DOHH2 (cell line): ENCODE results near the gene REXO1.

Source experiments
- H3F3A ChIP-seq: fragments of 200-600 bp; sonication (generic), shearing (Covaris generic); 2 replicates; pipeline ENCODE4 v1.6.0; 2016; ENCODE audit warnings: antibody characterized with exemption, mild to moderate bottlenecking; ENCODE audit not compliant: control insufficient read depth, insufficient read depth
- H3K27ac ChIP-seq: fragments of 200-600 bp; sonication (generic); 2 replicates; pipeline ENCODE4 v1.5.1; 2014; ENCODE audit warnings: low read depth, mild to moderate bottlenecking, low read length, moderate library complexity
- H3K27me3 ChIP-seq: fragments of 200-600 bp; sonication (generic); 2 replicates; pipeline ENCODE4 v1.6.1; 2014; ENCODE audit warnings: mild to moderate bottlenecking, low read length, mixed read lengths; ENCODE audit not compliant: control insufficient read depth
- H3K36me3 ChIP-seq: fragments of 200-600 bp; sonication (generic); 2 replicates; pipeline ENCODE4 v1.6.1; 2014; ENCODE audit warnings: mild to moderate bottlenecking, low read length, moderate library complexity, mixed read lengths; ENCODE audit not compliant: control insufficient read depth
- H3K4me1 ChIP-seq: fragments of 200-600 bp; sonication (generic); 2 replicates; pipeline ENCODE4 v1.6.1; 2014; ENCODE audit warnings: mild to moderate bottlenecking, low read length, mixed read lengths; ENCODE audit not compliant: control insufficient read depth
- H3K4me2 ChIP-seq: fragments of 200-600 bp; sonication (generic); 2 replicates; pipeline ENCODE4 v1.6.0; 2014; ENCODE audit warnings: mild to moderate bottlenecking, low read length, moderate library complexity
- H3K4me3 ChIP-seq: fragments of 200-600 bp; sonication (generic); 2 replicates; pipeline ENCODE4 v1.5.1; 2014; ENCODE audit warnings: mild to moderate bottlenecking, low read length, mixed read lengths
- H3K79me2 ChIP-seq: fragments of 200-600 bp; sonication (generic); 2 replicates; pipeline ENCODE4 v1.6.1; 2014; ENCODE audit warnings: mild to moderate bottlenecking, low read length, mixed read lengths; ENCODE audit not compliant: control insufficient read depth
- H3K9me2 ChIP-seq: fragments of 200-600 bp; sonication (generic); replicated peaks from 2 replicates; pipeline ENCODE4 v1.6.1; 2014; ENCODE audit warnings: mild to moderate bottlenecking, low read length, mixed read lengths; ENCODE audit not compliant: control insufficient read depth
- H3K9me3 ChIP-seq: fragments of 200-600 bp; sonication (generic); 2 replicates; pipeline ENCODE4 v1.6.1; 2014; ENCODE audit warnings: antibody characterized with exemption, low read length, mixed read lengths; ENCODE audit not compliant: control insufficient read depth, insufficient read depth
- H4K20me1 ChIP-seq: fragments of 200-600 bp; sonication (generic); 2 replicates; pipeline ENCODE4 v1.6.0; 2014; ENCODE audit warnings: low read depth, mild to moderate bottlenecking, antibody characterized with exemption, low read length, moderate library complexity; ENCODE audit not compliant: control insufficient read depth, insufficient read depth
- CTCF ChIP-seq: fragments of 200-600 bp; sonication (generic); IDR thresholded peaks from one replicate; pipeline ENCODE4 v1.5.1; 2014; ENCODE audit warnings: antibody characterized with exemption, mild to moderate bottlenecking, low read depth, low read length; ENCODE audit not compliant: poor library complexity, severe bottlenecking
- EZH2phosphoT487 ChIP-seq: fragments of 200-600 bp; sonication (generic); IDR thresholded peaks from 2 replicates; pipeline ENCODE4 v1.6.1; 2017; ENCODE audit warnings: borderline replicate concordance, mild to moderate bottlenecking, antibody characterized with exemption, low read length, moderate library complexity, mixed read lengths

The REXO1 gene

GRCh38 chr19:1847348-1847683, 967 bp downstream of the REXO1 start:
- H3K4me3 ChIP-seq: peak overlapping the region; percentile 96
- peaks cover 35% of the 10 kb centered on the region for H3K4me1 ChIP-seq
- no peaks in the 10 kb centered on the region for H3K9me3 ChIP-seq
- peak overlapping the region; percentile 82 for H3K27ac ChIP-seq
- TF ChIP-seq CTCF (no peak), EZH2phosphoT487 (no peak)
- peak overlapping the region; percentile 94 for H3K4me2 ChIP-seq
- H3F3A ChIP-seq: peaks cover 3% of the 10 kb centered on the region; the same call in 1 of the 2 replicates
- H3K9me2 ChIP-seq: no peaks in the 10 kb centered on the region
- H4K20me1 ChIP-seq: peaks cover 28% of the 10 kb centered on the region
- peaks cover 44% of the 10 kb centered on the region for H3K36me3 ChIP-seq
- no peaks in the 10 kb centered on the region for H3K27me3 ChIP-seq
- H3K79me2 ChIP-seq: peaks cover 78% of the 10 kb centered on the region

GRCh38 chr19:1846517-1847204, 1.6 kb downstream of the REXO1 start:
- H3F3A ChIP-seq: peaks cover 3% of the 10 kb centered on the region; the same call in 1 of the 2 replicates
- 0 out of 2 replicates have a peak overlapping the region, but pooled peaks have one; percentile 82 for H3K27ac ChIP-seq
- H3K4me1 ChIP-seq: peaks cover 30% of the 10 kb centered on the region
- peaks cover 28% of the 10 kb centered on the region for H4K20me1 ChIP-seq
- H3K9me3 ChIP-seq: no peaks in the 10 kb centered on the region
- peaks cover 44% of the 10 kb centered on the region for H3K36me3 ChIP-seq
- H3K4me3 ChIP-seq: peak overlapping the region; percentile 96
- no peaks in the 10 kb centered on the region for H3K9me2 ChIP-seq
- peak overlapping the region; percentile 94 for H3K4me2 ChIP-seq
- no peaks in the 10 kb centered on the region for H3K27me3 ChIP-seq
- TF ChIP-seq EZH2phosphoT487 (no peak), CTCF (no peak)
- H3K79me2 ChIP-seq: peaks cover 79% of the 10 kb centered on the region

- peaks cover 81% of the 10 kb centered on the region for H3K79me2 ChIP-seq
- H3K4me1 ChIP-seq: peaks cover 37% of the 10 kb centered on the region
- peaks cover 3% of the 10 kb centered on the region; the same call in 1 of the 2 replicates for H3F3A ChIP-seq
- no peaks in the 10 kb centered on the region for H3K9me3 ChIP-seq
- peaks cover 28% of the 10 kb centered on the region for H4K20me1 ChIP-seq
- no peak overlapping the region for H3K4me3 ChIP-seq
- no peak overlapping the region for H3K27ac ChIP-seq
- H3K4me2 ChIP-seq: peak overlapping the region; percentile 94; the same call in 1 of the 2 replicates
- H3K27me3 ChIP-seq: no peaks in the 10 kb centered on the region
- TF ChIP-seq CTCF (no peak), EZH2phosphoT487 (no peak)
- peaks cover 44% of the 10 kb centered on the region for H3K36me3 ChIP-seq
- no peaks in the 10 kb centered on the region for H3K9me2 ChIP-seq
Measured at GRCh38 chr19:1845642-1846041, 2.6 kb downstream of the REXO1 start.
